HUES64 (cell line): Measurements from ENCODE around the gene KCNC1.

ENCODE experiments used
- H3K27ac ChIP-seq: 2 replicates; pipeline ENCODE4 v1.7.0; 2013; ENCODE audit warnings: low read depth, low read length, inconsistent platforms
- H3K27me3 ChIP-seq: 2 replicates; pipeline ENCODE4 v1.6.1; 2013; ENCODE audit warnings: mild to moderate bottlenecking, low read length; ENCODE audit not compliant: insufficient read depth
- H3K36me3 ChIP-seq: 2 replicates; pipeline ENCODE4 v1.6.1; 2013; ENCODE audit warnings: mild to moderate bottlenecking, low read length; ENCODE audit not compliant: insufficient read depth
- H3K4me1 ChIP-seq: 2 replicates; pipeline ENCODE4 v1.6.1; 2013; ENCODE audit warnings: mild to moderate bottlenecking, low read length, moderate library complexity; ENCODE audit not compliant: insufficient read depth
- H3K4me3 ChIP-seq: 2 replicates; pipeline ENCODE4 v1.5.1; 2013; ENCODE audit warnings: mild to moderate bottlenecking, low read length, moderate library complexity
- H3K9ac ChIP-seq: 2 replicates; pipeline ENCODE4 v1.6.1; 2013; ENCODE audit warnings: mild to moderate bottlenecking, low read depth, low read length
- H3K9me3 ChIP-seq: 2 replicates; pipeline ENCODE4 v1.6.1; 2013; ENCODE audit warnings: low read depth, low read length; ENCODE audit not compliant: insufficient read depth
- WGBS: fragments of 150-250, 120-280 bp; methylation state at CpG from one replicate; pipeline ENCODE4 v1.1.7; 2013; ENCODE audit warnings: missing lambda C conversion rate; 5-methylcytosine and 5-hydroxymethylcytosine counted together

Gene KCNC1

DNA sequence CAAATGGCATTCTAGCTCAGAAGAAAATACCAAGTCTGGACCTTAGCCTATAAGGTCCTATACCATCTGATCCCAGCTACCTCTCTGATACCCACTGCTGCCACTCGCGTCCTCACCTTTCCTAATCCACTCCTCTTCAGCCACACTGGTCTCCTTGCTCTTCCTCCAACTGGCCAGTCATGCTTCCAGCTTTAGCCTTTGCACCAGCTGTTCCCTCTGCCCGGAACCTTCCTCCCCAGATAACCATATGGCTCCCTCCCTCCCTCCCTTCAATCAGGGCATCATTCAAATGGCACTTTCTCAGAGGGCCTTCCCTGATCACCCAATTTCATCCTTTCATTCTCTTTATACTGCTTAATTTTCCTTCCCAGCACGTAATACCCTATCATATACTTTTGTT lies 67.9 kb downstream of the KCNC1 start:
- no peaks in the 10 kb centered on the region for H3K36me3 ChIP-seq

DNA sequence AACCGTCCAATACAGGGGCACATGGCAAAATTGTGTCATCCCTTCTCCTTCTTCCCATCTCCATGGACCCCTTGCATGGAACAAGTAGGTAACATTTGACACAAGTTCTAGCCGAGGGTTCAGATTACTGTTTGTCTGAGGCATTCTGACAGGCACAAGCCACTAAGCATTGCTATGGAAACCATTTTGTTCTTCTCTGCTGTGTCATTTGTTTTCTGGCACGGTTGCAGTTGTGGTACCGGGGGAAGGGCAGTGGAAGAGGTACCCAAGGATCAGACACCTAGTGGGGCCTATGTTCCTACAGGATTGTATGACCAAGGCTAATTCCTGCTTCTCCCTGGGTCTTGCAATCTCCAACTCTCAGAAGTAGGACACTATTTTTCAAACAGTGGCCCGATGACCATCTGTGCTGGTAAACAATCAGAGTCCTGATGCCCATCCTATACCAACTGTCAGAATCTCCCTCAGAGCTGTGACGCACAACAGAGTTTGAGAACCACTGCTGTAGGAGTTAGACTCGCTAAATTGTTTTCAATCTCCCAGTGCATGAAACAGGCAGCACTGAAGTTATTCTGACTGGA lies 69.3 kb downstream of the KCNC1 start:
- no peak overlapping the region for H3K4me3 ChIP-seq
- H3K9me3 ChIP-seq = no peaks in the 10 kb centered on the region
- H3K36me3 ChIP-seq = no peaks in the 10 kb centered on the region
- H3K4me1 ChIP-seq = peaks cover 8% of the 10 kb centered on the region
- H3K27me3 ChIP-seq = no peaks in the 10 kb centered on the region
- 88% methylated on average over 7 of the region's 7 CpGs for WGBS
- no peak overlapping the region for H3K9ac ChIP-seq
- no peak overlapping the region for H3K27ac ChIP-seq

More for the DNA sequence above, 67.9 kb downstream of the KCNC1 start:
- Histone ChIP-seq H3K9me3 (no peaks in the 10 kb centered on the region), H3K4me3 (no peak overlapping the region), H3K27ac (no peak overlapping the region), H3K4me1 (peaks cover 8% of the 10 kb centered on the region), H3K9ac (no peak overlapping the region), H3K27me3 (no peaks in the 10 kb centered on the region)
- WGBS = 78% methylated on average over 4 of the region's 4 CpGs

DNA sequence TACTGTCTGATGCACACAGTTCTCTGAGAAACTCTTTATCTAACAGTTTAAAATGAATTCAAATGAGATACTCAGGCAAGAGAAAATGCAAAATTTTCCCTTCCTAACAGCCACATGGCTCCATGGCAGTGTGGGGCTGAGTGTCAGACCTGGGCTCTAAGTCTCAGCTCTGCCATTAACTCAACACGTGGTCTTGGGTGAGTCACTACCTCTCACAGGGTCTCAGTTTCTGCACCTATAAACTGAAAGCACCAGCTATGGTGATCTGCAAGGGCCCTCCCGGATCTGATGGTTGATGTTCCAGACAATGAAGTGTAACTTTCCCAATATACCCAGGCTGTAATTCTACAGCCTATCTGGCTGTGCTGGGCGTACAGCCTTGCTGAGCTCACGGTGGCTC lies 70.5 kb downstream of the KCNC1 start:
- Histone ChIP-seq H3K4me3 (no peak overlapping the region), H3K27me3 (no peaks in the 10 kb centered on the region), H3K27ac (no peak overlapping the region), H3K4me1 (peaks cover 8% of the 10 kb centered on the region), H3K9me3 (no peaks in the 10 kb centered on the region), H3K9ac (no peak overlapping the region), H3K36me3 (no peaks in the 10 kb centered on the region)
- WGBS = 94% methylated on average over 4 of the region's 4 CpGs

DNA sequence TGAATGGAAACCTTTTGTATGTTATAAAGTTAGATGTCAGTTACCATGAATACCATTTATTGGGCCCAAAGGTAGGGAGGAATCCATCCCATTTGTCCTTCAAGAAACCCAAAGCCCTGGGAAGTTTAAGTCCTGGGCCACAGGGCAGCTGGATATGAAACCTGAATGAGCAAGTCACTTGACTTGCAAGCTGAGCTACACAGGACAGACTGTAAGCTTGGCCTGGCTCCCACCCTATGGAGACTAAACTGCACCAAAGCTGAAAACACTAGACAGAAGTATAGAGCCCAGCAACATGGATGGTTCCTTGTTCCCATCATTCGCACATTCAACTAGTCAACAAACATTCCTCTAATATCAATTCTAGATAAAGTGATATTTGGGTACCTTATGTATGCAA lies 71.3 kb downstream of the KCNC1 start:
- Histone ChIP-seq H3K4me3 (no peak overlapping the region), H3K9me3 (no peaks in the 10 kb centered on the region), H3K36me3 (no peaks in the 10 kb centered on the region), H3K9ac (no peak overlapping the region), H3K4me1 (peaks cover 8% of the 10 kb centered on the region), H3K27ac (no peak overlapping the region), H3K27me3 (no peaks in the 10 kb centered on the region)
- 83% methylated on average over 1 of the region's 1 CpG for WGBS

DNA sequence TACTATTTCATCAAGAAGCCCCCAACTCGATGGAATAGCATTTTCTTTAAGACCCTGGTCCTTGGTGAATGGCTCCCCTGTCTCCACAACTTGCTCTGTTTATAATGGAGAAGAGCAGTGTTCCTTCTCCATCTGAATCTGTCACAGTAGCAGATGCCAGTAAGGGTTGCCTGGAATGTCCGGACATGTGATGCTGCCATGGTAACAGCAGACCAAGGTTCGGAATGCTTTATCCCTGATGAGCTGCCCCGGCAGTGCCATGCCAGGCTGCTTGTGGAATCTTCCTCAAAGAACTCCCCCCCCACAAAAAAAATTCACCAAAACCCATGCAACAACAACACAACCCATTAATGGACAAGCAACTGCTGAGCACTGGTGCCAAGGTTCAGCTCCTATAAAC lies 72.5 kb downstream of the KCNC1 start:
- Histone ChIP-seq H3K27ac (no peak overlapping the region), H3K27me3 (no peaks in the 10 kb centered on the region), H3K4me3 (no peak overlapping the region), H3K4me1 (no peaks in the 10 kb centered on the region; the same call in 1 of the 2 replicates), H3K9me3 (no peaks in the 10 kb centered on the region), H3K9ac (no peak overlapping the region), H3K36me3 (no peaks in the 10 kb centered on the region)
- 92% methylated on average over 4 of the region's 4 CpGs for WGBS

DNA sequence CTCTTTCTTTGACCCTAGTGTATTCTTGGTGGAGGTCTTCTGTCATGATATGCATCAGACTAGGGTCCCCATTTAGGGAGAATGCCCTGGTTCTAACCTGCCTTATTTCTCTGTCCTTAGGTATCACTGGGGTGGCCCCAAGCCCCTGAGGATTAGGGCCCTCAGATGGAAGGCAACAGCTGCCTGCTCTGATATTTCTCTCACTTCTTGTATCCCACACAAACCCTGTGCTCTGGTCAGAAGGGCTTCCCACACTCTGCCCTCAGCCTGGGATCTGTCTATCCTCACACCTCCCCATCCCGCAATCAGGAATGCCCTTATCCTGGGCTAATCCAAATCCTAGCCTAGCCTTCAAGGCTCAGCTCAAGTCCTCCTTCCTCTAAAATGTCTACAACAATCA lies 75.5 kb downstream of the KCNC1 start:
- H3K9me3 ChIP-seq = no peaks in the 10 kb centered on the region
- H3K36me3 ChIP-seq = no peaks in the 10 kb centered on the region
- H3K4me1 ChIP-seq = no peaks in the 10 kb centered on the region
- H3K27ac ChIP-seq = no peak overlapping the region
- H3K4me3 ChIP-seq = no peak overlapping the region
- 96% methylated on average over 1 of the region's 1 CpG for WGBS
- H3K9ac ChIP-seq = no peak overlapping the region
- H3K27me3 ChIP-seq = no peaks in the 10 kb centered on the region

DNA sequence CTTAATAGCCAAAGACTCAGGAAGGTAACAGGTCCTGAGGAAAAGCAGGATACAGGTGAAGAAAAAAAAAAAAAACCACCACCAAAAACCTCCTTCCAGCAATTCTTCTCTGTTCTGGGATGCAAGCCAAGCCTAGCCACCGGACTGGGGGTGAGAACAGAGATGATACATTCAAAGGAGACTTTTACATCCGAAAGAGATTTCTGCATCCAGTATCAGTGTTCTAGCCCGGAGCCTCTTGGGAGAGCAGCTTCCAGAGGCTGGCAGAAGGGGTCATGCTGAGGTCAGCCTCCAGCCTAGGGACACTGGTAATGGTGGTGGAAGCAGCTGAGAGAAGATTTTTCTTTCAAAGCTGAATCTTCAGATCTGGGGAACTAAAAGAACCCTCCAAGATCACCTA lies 76.2 kb downstream of the KCNC1 start:
- no peaks in the 10 kb centered on the region for H3K4me1 ChIP-seq
- 87% methylated on average over 3 of the region's 3 CpGs for WGBS
- H3K9ac ChIP-seq = no peak overlapping the region
- no peaks in the 10 kb centered on the region for H3K27me3 ChIP-seq
- H3K36me3 ChIP-seq = no peaks in the 10 kb centered on the region
- H3K27ac ChIP-seq = no peak overlapping the region
- H3K9me3 ChIP-seq = no peaks in the 10 kb centered on the region
- H3K4me3 ChIP-seq = no peak overlapping the region

DNA sequence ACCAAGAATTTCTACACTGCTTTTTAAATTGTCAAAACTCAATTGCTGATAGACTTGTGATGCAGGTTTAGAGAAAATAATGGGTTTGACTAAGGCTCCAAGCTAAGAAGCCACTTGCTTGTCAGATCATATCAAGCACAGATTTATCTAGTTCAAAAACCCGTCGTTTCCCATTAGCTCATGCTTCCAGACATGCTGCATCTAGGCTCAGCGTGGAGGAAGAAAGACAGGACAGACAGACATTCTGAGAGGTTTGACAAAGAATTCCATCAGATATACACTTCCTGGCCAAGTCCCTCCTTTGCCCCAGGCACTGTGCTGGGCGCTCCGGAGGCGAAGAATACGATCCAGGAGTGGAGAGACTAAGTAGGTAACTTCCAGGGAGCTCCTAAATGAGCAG lies 76.8 kb downstream of the KCNC1 start:
- Histone ChIP-seq H3K9ac (no peak overlapping the region), H3K36me3 (no peaks in the 10 kb centered on the region), H3K4me3 (no peak overlapping the region), H3K4me1 (no peaks in the 10 kb centered on the region), H3K27me3 (no peaks in the 10 kb centered on the region), H3K9me3 (no peaks in the 10 kb centered on the region), H3K27ac (no peak overlapping the region)
- 89% methylated on average over 7 of the region's 7 CpGs for WGBS

DNA sequence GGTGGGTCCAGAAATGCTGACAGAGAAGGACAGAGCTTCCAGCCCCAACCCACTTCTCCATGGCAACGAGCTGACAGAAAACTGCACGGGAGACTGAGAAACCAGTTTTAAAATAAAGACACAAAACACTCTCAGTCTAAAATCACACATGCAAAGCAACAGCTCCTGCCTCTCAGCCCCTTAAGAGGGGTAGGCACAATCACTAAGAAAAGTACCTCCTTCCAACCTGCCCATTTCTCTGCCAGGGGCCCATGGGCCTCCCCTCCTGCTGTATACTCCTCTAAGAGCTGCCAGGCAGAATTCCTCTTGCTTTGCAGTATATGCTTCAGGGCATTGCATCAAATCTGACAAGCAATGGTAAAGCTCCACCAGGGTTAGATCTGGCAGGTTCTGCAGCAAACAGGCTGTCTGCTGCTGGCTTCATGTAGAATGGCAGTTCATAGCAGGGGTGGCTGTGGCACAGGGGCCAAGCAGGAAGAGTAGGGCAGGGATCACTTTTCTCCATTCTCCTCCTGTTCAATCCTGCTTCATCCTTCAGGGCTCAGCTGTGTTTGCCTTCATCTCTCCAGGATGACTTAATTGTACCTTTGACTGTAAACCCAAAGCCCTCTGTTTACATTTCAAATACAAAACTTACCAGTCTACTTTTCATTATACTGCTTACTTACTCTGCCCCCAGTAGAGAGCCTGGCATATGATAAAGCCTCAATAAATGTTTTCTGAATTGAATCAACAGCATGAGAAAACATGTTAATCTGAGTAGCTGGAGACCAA lies 77.7 kb downstream of the KCNC1 start:
- no peak overlapping the region for H3K27ac ChIP-seq
- no peaks in the 10 kb centered on the region for H3K4me1 ChIP-seq
- 88% methylated on average over 2 of the region's 2 CpGs for WGBS
- no peaks in the 10 kb centered on the region for H3K36me3 ChIP-seq
- H3K27me3 ChIP-seq = no peaks in the 10 kb centered on the region
- H3K4me3 ChIP-seq = no peak overlapping the region
- no peaks in the 10 kb centered on the region for H3K9me3 ChIP-seq
- no peak overlapping the region for H3K9ac ChIP-seq

DNA sequence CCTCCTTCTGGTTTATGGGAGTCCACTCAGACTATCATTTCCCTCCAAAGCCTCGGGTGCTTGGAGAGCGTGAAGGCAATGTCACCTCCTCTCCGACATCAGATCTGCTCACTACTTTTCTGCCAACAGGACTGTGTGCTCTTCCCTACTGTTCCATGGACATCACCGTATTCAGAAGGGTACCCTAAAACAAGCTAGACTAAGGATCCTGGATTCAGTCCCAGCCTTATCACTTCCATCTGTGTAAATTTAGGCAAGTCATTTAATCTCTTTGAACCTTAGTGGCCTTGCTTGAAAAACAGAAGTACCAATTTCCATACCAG lies 78.2 kb downstream of the KCNC1 start:
- Histone ChIP-seq H3K27ac (no peak overlapping the region), H3K4me3 (no peak overlapping the region), H3K27me3 (no peaks in the 10 kb centered on the region), H3K9ac (no peak overlapping the region), H3K4me1 (no peaks in the 10 kb centered on the region), H3K9me3 (no peaks in the 10 kb centered on the region), H3K36me3 (no peaks in the 10 kb centered on the region)
- WGBS = 93% methylated on average over 4 of the region's 4 CpGs

DNA sequence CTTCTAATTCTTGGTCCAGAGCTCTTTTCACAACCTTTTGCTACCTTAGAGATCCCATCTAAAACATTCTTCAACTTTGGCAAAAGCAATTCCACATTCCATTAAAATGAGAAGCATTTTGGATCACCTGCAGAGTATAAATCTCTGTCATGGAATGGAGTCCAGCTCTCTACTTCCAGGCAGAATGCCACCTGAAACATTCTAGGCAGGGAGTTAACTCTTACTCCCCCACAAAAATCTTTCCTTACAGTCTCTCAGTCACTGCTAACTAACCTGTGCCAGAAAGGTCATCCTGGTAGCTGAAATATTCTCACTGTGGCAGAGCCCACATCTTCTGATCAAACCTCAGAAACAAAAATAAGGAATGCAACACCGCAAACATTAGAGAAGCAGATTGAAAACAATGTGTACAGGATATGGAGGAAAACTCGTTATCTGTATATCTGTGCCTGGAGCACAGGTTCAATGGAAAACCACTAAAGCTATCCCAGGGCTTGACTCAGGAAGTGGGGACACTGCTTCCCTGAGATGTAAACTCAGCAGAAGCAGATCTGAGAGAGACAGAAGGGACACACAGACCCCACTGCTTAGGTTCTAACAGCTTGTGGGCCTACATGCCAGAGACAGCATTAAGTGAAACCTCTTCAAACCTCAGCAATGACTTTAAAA lies 78.9 kb downstream of the KCNC1 start:
- 99% methylated on average over 2 of the region's 2 CpGs for WGBS
- Histone ChIP-seq H3K9me3 (no peaks in the 10 kb centered on the region), H3K27ac (no peak overlapping the region), H3K36me3 (no peaks in the 10 kb centered on the region), H3K9ac (no peak overlapping the region), H3K27me3 (no peaks in the 10 kb centered on the region), H3K4me1 (no peaks in the 10 kb centered on the region), H3K4me3 (no peak overlapping the region)
